DND-41 (cell line): Measurements from ENCODE around the gene TNXB.
"Not testable (repeated sequence)": the region's sequence is repeated elsewhere in the genome, so short reads cannot be mapped to it uniquely, and the experiment has no call there.

Source experiments
- CTCF ChIP-seq: IDR thresholded peaks from 2 replicates; pipeline ENCODE4 v1.5.1; 2012; ENCODE audit warnings: borderline replicate concordance, low read length, moderate library complexity, mild to moderate bottlenecking; ENCODE audit not compliant: poor library complexity, severe bottlenecking; ENCODE audit errors: extremely low read depth
- EZH2 ChIP-seq: IDR thresholded peaks from 3 replicates; pipeline ENCODE4 v1.6.1; 2012; ENCODE audit warnings: borderline replicate concordance, low read depth, mild to moderate bottlenecking, moderate library complexity, low read length, inconsistent platforms; ENCODE audit not compliant: severe bottlenecking

GRCh38 chr6:32035283-32036013, 73.7 kb downstream of the TNXB start:
- not testable (repeated sequence) for TF ChIP-seq CTCF, EZH2
